Panc1 (cell line): ENCODE results near the gene EPHA3. TPM values are rescaled to one million over a fixed set of nuclear protein-coding genes. Genes with fewer than 3 reads are reported as not detected.

Source experiments
- ATAC-seq: fragments of 200-7000 bp; cut with Tn5 transposase; 2 replicates; pipeline ENCODE4 v1.9.1; 2020; ENCODE audit warnings: mild to moderate bottlenecking, moderate library complexity
- BruUV-seq: library from RNA; stranded (reverse); fragments of 400-500 nt; replicated peaks from 2 replicates; lab custom pipeline; 2021; lab: Mats Ljungman, UMichigan
- CTCF ChIA-PET: fragments of 300-600 bp; sonication (Branson Sonifier 250); formaldehyde crosslinking; loops from one replicate; lab custom pipeline; 2022; ENCODE audit warnings: antibody characterized with exemption; lab: Charles Lee
- POLR2A ChIA-PET: fragments of 300-600 bp; sonication (Branson Sonifier 250); formaldehyde crosslinking; loops from one replicate; lab custom pipeline; 2022; ENCODE audit warnings: antibody characterized with exemption; lab: Charles Lee
- DNase-seq: peaks from one replicate; pipeline ENCODE4 v3.0.0-alpha.2; 2010; ENCODE audit warnings: low read depth, low spot score
- H3K27ac ChIP-seq: 2 replicates; pipeline ENCODE4 v1.5.1; 2011; ENCODE audit warnings: mild to moderate bottlenecking, low read length, inconsistent platforms
- H3K27me3 ChIP-seq: fragments of 200-500 bp; sonication (Bioruptor generic); 2 replicates; pipeline ENCODE4 v1.6.0; 2014; ENCODE audit warnings: low read length, inconsistent platforms; ENCODE audit not compliant: control insufficient read depth, insufficient read depth
- H3K36me3 ChIP-seq: fragments of 200-500 bp; sonication (Bioruptor generic); 2 replicates; pipeline ENCODE4 v1.5.1; 2014; ENCODE audit warnings: inconsistent platforms, mild to moderate bottlenecking, low read length, moderate library complexity; ENCODE audit not compliant: control insufficient read depth, insufficient read depth
- H3K4me1 ChIP-seq: 2 replicates; pipeline ENCODE4 v1.5.1; 2011; ENCODE audit warnings: inconsistent platforms, mild to moderate bottlenecking, low read length, moderate library complexity; ENCODE audit not compliant: control insufficient read depth, insufficient read depth
- H3K4me3 ChIP-seq, 2 experiments: 2 replicates each; pipeline ENCODE4 v1.5.1; 2011 to 2012; ENCODE audit warnings: low read depth in 2 of 2, low read length in 2 of 2, mild to moderate bottlenecking in 2 of 2, inconsistent platforms in 1 of 2, moderate library complexity in 1 of 2
- H3K9me3 ChIP-seq: fragments of 200-500 bp; sonication (Bioruptor generic); 2 replicates; pipeline ENCODE4 v1.5.1; 2014; ENCODE audit warnings: low read depth, mild to moderate bottlenecking, inconsistent platforms, low read length, moderate library complexity; ENCODE audit not compliant: control insufficient read depth, insufficient read depth
- POLR2AphosphoS5 ChIP-seq: IDR thresholded peaks from 2 replicates; pipeline ENCODE4 v1.6.1; 2012; ENCODE audit warnings: mild to moderate bottlenecking, low read depth, low read length, moderate library complexity
- SIN3A ChIP-seq: IDR thresholded peaks from 2 replicates; pipeline ENCODE4 v1.6.1; 2012; ENCODE audit warnings: low read depth, mild to moderate bottlenecking, low read length, moderate library complexity, borderline replicate concordance; ENCODE audit not compliant: insufficient read depth
- TCF7L2 ChIP-seq: IDR thresholded peaks from 2 replicates; pipeline ENCODE4 v1.6.1; 2011; ENCODE audit warnings: mild to moderate bottlenecking, low read depth, low read length, inconsistent platforms
- in situ Hi-C: cut with HindIII; loops from 2 replicates; pipeline ENCODE4 v1.10.0; 2016; ENCODE audit warnings: low sequenced_read_pairs, low pct_unique_long_range_greater_than_20kb
- intact Hi-C: fragments of 100-400 bp; cut with micrococcal nuclease; formaldehyde crosslinking; loops from one replicate; pipeline ENCODE4 v1.10.0; 2022; ENCODE audit not compliant: unreplicated experiment
- total RNA-seq: library from RNA; stranded (reverse); gene quantifications from one replicate; pipeline ENCODE4 v1.2.1, GENCODE V29; 2021; ENCODE audit not compliant: unreplicated experiment
- TF ChIP-seq, protein P1 (sequence below): fragments of 450-650 bp; IDR thresholded peaks from 2 replicates; pipeline ENCODE4 v1.5.1; 2017; ENCODE audit warnings: mild to moderate bottlenecking
- TF ChIP-seq, protein P2 (sequence below), 2 experiments: IDR thresholded peaks; 2 replicates each; pipeline ENCODE4 v1.6.1; 2011 to 2012; ENCODE audit warnings: low read depth in 2 of 2, control low read depth in 1 of 2, low read length in 1 of 2, mild to moderate bottlenecking in 1 of 2, moderate library complexity in 1 of 2; ENCODE audit not compliant: insufficient read depth in 1 of 2

Gene EPHA3
- total RNA-seq, 1 experiment from 2014 or later = 0.05 TPM

DNA sequence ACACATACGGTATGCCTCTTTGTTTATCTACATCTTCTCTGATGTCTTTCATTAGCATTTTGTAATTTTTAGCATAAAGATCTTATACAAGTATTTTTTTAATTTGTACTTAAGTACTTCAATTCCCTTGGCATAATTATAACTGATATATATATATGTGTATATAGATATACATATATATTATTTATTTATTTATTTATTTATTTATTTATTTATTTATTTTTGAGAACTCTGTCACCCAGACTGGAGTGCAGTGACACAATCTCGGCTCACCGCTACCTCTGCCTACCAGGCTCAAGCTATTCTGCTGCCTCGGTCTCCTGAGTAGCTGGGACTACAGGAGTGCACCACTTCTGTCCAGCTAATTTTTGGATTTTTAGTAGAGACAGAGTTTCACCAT lies 382.7 kb downstream of the EPHA3 start:
- ChIA-PET POLR2A (no interaction called here), CTCF (no interaction called here)
- Histone ChIP-seq H3K36me3 (no peaks in the 10 kb centered on the region), H3K4me3 (no peak overlapping the region), H3K9me3 (no peaks in the 10 kb centered on the region), H3K27me3 (no peaks in the 10 kb centered on the region), H3K27ac (no peak overlapping the region), H3K4me1 (no peaks in the 10 kb centered on the region)
- in situ Hi-C loops = no loop called here
- no peak for ATAC-seq
- TF ChIP-seq TCF7L2 (no peak), SIN3A (no peak), POLR2AphosphoS5 (no peak)
- TF ChIP-seq, protein P1, sequence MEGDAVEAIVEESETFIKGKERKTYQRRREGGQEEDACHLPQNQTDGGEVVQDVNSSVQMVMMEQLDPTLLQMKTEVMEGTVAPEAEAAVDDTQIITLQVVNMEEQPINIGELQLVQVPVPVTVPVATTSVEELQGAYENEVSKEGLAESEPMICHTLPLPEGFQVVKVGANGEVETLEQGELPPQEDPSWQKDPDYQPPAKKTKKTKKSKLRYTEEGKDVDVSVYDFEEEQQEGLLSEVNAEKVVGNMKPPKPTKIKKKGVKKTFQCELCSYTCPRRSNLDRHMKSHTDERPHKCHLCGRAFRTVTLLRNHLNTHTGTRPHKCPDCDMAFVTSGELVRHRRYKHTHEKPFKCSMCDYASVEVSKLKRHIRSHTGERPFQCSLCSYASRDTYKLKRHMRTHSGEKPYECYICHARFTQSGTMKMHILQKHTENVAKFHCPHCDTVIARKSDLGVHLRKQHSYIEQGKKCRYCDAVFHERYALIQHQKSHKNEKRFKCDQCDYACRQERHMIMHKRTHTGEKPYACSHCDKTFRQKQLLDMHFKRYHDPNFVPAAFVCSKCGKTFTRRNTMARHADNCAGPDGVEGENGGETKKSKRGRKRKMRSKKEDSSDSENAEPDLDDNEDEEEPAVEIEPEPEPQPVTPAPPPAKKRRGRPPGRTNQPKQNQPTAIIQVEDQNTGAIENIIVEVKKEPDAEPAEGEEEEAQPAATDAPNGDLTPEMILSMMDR = no peak
- TF ChIP-seq, protein P2, sequence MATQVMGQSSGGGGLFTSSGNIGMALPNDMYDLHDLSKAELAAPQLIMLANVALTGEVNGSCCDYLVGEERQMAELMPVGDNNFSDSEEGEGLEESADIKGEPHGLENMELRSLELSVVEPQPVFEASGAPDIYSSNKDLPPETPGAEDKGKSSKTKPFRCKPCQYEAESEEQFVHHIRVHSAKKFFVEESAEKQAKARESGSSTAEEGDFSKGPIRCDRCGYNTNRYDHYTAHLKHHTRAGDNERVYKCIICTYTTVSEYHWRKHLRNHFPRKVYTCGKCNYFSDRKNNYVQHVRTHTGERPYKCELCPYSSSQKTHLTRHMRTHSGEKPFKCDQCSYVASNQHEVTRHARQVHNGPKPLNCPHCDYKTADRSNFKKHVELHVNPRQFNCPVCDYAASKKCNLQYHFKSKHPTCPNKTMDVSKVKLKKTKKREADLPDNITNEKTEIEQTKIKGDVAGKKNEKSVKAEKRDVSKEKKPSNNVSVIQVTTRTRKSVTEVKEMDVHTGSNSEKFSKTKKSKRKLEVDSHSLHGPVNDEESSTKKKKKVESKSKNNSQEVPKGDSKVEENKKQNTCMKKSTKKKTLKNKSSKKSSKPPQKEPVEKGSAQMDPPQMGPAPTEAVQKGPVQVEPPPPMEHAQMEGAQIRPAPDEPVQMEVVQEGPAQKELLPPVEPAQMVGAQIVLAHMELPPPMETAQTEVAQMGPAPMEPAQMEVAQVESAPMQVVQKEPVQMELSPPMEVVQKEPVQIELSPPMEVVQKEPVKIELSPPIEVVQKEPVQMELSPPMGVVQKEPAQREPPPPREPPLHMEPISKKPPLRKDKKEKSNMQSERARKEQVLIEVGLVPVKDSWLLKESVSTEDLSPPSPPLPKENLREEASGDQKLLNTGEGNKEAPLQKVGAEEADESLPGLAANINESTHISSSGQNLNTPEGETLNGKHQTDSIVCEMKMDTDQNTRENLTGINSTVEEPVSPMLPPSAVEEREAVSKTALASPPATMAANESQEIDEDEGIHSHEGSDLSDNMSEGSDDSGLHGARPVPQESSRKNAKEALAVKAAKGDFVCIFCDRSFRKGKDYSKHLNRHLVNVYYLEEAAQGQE (IDR thresholded peaks at IDR 0.05; ENCODE audit: insufficient read depth in 1 of 2, low read depth in 2 of 2, low read length in 1 of 2) = no peak
- BruUV-seq = no TSS peak
- no peak for DNase-seq
- intact Hi-C loops = no loop called here

DNA sequence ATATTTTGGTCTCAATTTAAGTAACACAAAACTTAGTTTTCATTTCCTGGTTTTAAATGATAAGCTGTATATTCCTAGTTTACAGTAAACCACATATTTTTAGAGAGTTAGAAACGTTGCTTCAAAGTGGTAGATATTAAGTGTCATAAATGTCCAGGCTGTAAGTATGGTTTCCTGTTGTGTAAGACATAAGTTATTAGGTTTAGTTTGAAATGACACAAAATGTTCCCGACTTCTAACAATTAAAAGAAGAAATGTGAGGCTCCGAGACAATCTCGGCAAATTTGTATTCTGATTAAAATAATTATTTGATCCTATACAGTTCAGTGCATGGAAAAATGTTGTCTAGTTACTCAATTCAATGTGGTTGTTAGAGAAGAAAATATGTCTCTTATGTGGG lies 387.3 kb downstream of the EPHA3 start:
- DNase-seq (no peak), ATAC-seq (no peak)
- TF ChIP-seq TCF7L2 (no peak), POLR2AphosphoS5 (no peak), SIN3A (no peak)
- TF ChIP-seq, protein P1 = no peak
- TF ChIP-seq, protein P2 (IDR thresholded peaks at IDR 0.05; ENCODE audit: insufficient read depth in 1 of 2, low read depth in 2 of 2, low read length in 1 of 2) = no peak
- H3K9me3 ChIP-seq = no peaks in the 10 kb centered on the region
- ChIA-PET POLR2A (no interaction called here), CTCF (no interaction called here)
- BruUV-seq = no TSS peak
- in situ Hi-C loops (no loop called here), intact Hi-C loops (no loop called here)
- H3K4me3 ChIP-seq = no peak overlapping the region
- no peaks in the 10 kb centered on the region for H3K4me1 ChIP-seq
- no peak overlapping the region for H3K27ac ChIP-seq
- no peaks in the 10 kb centered on the region for H3K36me3 ChIP-seq
- no peaks in the 10 kb centered on the region for H3K27me3 ChIP-seq
